Lung (tissue), 12 donors: ENCODE results near the gene RANBP17. TPM values are rescaled to one million over a fixed set of nuclear protein-coding genes. Genes with fewer than 3 reads are reported as not detected.

ENCODE experiments used
- ATAC-seq: fragments of 200-7000 bp; cut with Tn5 transposase; one replicate; pipeline ENCODE4 v1.9.1; 2020; ENCODE audit warnings: moderate number of reproducible peaks; ENCODE audit not compliant: insufficient read depth, low FRiP score
- DNase-seq, 3 donors: peaks; one replicate each; pipeline ENCODE4 v3.0.0-alpha.2; 2013 to 2017
- H3K27ac ChIP-seq, 2 donors: one replicate each; pipeline ENCODE4 v1.5.1; 2013; ENCODE audit warnings: mild to moderate bottlenecking in 2 of 2, moderate library complexity in 2 of 2, control low read depth in 1 of 2, inconsistent platforms in 1 of 2, low read depth in 1 of 2, low read length in 1 of 2
- H3K27me3 ChIP-seq, 3 donors: one replicate each; pipeline ENCODE4 v1.5.1; 2013; ENCODE audit warnings: low read length in 2 of 3; ENCODE audit not compliant: control insufficient read depth in 3 of 3, insufficient read depth in 3 of 3
- H3K36me3 ChIP-seq, 4 donors: one replicate each; pipeline ENCODE4 v1.5.1; 2013; ENCODE audit warnings: low read length in 4 of 4, mild to moderate bottlenecking in 1 of 4, moderate library complexity in 1 of 4; ENCODE audit not compliant: control insufficient read depth in 4 of 4, insufficient read depth in 4 of 4
- H3K4me1 ChIP-seq, 5 donors: one replicate each; pipeline ENCODE4 v1.5.1; 2013; ENCODE audit warnings: low read length in 5 of 5, mild to moderate bottlenecking in 2 of 5, moderate library complexity in 1 of 5; ENCODE audit not compliant: control insufficient read depth in 5 of 5, insufficient read depth in 5 of 5
- H3K4me3 ChIP-seq: one replicate; pipeline ENCODE4 v1.5.1; 2013; ENCODE audit warnings: mild to moderate bottlenecking, control low read depth, moderate library complexity
- H3K9ac ChIP-seq, 2 donors: one replicate each; pipeline ENCODE4 v1.5.1; 2013; ENCODE audit warnings: low read length in 2 of 2, control low read depth in 1 of 2; ENCODE audit not compliant: insufficient read depth in 1 of 2
- H3K9me3 ChIP-seq, 4 donors: one replicate each; pipeline ENCODE4 v1.5.1; 2013; ENCODE audit warnings: low read length in 3 of 4, mild to moderate bottlenecking in 1 of 4, moderate library complexity in 1 of 4; ENCODE audit not compliant: control insufficient read depth in 4 of 4, insufficient read depth in 3 of 4
- CTCF ChIP-seq: IDR thresholded peaks from 2 replicates; pipeline ENCODE4 v1.5.1; 2012; ENCODE audit warnings: mild to moderate bottlenecking; ENCODE audit errors: control extremely low read depth, extremely low read depth
- WGBS, 2 donors: extraction: QIAGEN DNeasy Blood & Tissue Kit; methylation state at CpG; one replicate each; pipeline ENCODE4 v1.1.7; 2013; 5-methylcytosine and 5-hydroxymethylcytosine counted together
- polyA plus RNA-seq, 2 donors: library from polyadenylated mRNA; stranded (reverse); fragments of 200-250 nt; gene quantifications; one replicate each; pipeline ENCODE4 v1.2.1, GENCODE V29; 2013
- total RNA-seq, 2 donors: library from RNA; depleted of rRNA in 1 of 2; stranded (reverse); fragments of >200 nt in 1 of 2; gene quantifications; one replicate each; pipeline ENCODE4 v1.2.1, GENCODE V29; 2014 to 2021
- donor health status: control.
- donor health status: control.
- donor health status: Bipolar disorder and iron deficiency.
- donor health status: healthy.
- donor health status: DM: yes; HTN: yes; CAD: no.

The RANBP17 gene
- total and polyA plus RNA-seq, 4 donors, result 1.8 to 130 (median 11.0) TPM

- no peak overlapping the region for H3K4me3 ChIP-seq
- TF ChIP-seq CTCF, result no peak
- no peak for ATAC-seq
Measured at GRCh38 chr5:171115519-171115918, 253.7 kb downstream of the RANBP17 start.

GRCh38 chr5:171116719-171117118 is 254.9 kb downstream of the RANBP17 start:
- H3K4me3 ChIP-seq, result no peak overlapping the region
- H3K27ac ChIP-seq, result no peak overlapping the region
- no peak for DNase-seq
- peaks cover 0 to 3% (median 0%) of the 10 kb centered on the region in 4 donors for H3K9me3 ChIP-seq
- no peaks in the 10 kb centered on the region for H3K4me1 ChIP-seq
- no peak for ATAC-seq
- no peaks in the 10 kb centered on the region for H3K27me3 ChIP-seq
- WGBS, 2 donors, result 92 to 97% methylated on average over 2 of the region's 2 CpGs
- H3K36me3 ChIP-seq, result no peaks in the 10 kb centered on the region
- TF ChIP-seq CTCF, result no peak
- H3K9ac ChIP-seq, result no peak overlapping the region

More at GRCh38 chr5:171115519-171115918, 253.7 kb downstream of the RANBP17 start:
- Histone ChIP-seq H3K27me3 (no peaks in the 10 kb centered on the region), H3K9ac (no peak overlapping the region), H3K9me3 (peaks cover 0 to 3% (median 0%) of the 10 kb centered on the region in 4 donors), H3K27ac (no peak overlapping the region), H3K36me3 (no peaks in the 10 kb centered on the region), H3K4me1 (no peaks in the 10 kb centered on the region)
- DNase-seq, result no peak
- WGBS, 2 donors, result 83 to 92% methylated on average over 5 of the region's 5 CpGs

- Histone ChIP-seq H3K4me3 (peak overlapping the region; percentile 4), H3K27ac (no peak overlapping the region), H3K4me1 (no peaks in the 10 kb centered on the region), H3K36me3 (no peaks in the 10 kb centered on the region), H3K9ac (no peak overlapping the region), H3K9me3 (peaks cover 0 to 7% (median 1%) of the 10 kb centered on the region in 4 donors), H3K27me3 (no peaks in the 10 kb centered on the region)
- WGBS, 2 donors, result 89 to 94% methylated on average over 15 of the region's 15 CpGs
- DNase-seq (no peak), ATAC-seq (no peak)
- no peak for TF ChIP-seq CTCF
Measured at GRCh38 chr5:171120986-171121622, 259.3 kb downstream of the RANBP17 start.

GRCh38 chr5:171121638-171122037 is 259.8 kb downstream of the RANBP17 start:
- no peak for TF ChIP-seq CTCF
- H3K4me3 ChIP-seq, result no peak overlapping the region
- H3K9me3 ChIP-seq, result peaks cover 0 to 7% (median 1%) of the 10 kb centered on the region in 4 donors
- 95 to 98% methylated on average over 3 of the region's 3 CpGs for WGBS, 2 donors
- no peak overlapping the region for H3K27ac ChIP-seq
- no peaks in the 10 kb centered on the region for H3K27me3 ChIP-seq
- H3K9ac ChIP-seq, result no peak overlapping the region
- no peak for DNase-seq
- no peaks in the 10 kb centered on the region for H3K4me1 ChIP-seq
- H3K36me3 ChIP-seq, result no peaks in the 10 kb centered on the region
- no peak for ATAC-seq
